RCC 7860 (cell line): ENCODE results near the gene ITPR2.
"Not testable (repeated sequence)": the region's sequence is repeated elsewhere in the genome, so short reads cannot be mapped to it uniquely, and the experiment has no call there.

Experiments used
- DNase-seq: peaks from one replicate; pipeline ENCODE4 v3.0.0-alpha.2; 2015; ENCODE audit warnings: low spot score
- FAIRE-seq: peaks from 2 replicates; lab custom pipeline; 2012; peaks lifted over from hg19 to GRCh38; lab: Jason Lieb, UNC

The ITPR2 gene

GRCh38 chr12:26430596-26430995 is 402.4 kb downstream of the ITPR2 start:
- DNase-seq, FAIRE-seq: not testable (repeated sequence)

- FAIRE-seq (no peak), DNase-seq (no peak)
Measured at GRCh38 chr12:26429070-26429691, 403.8 kb downstream of the ITPR2 start.

DNA sequence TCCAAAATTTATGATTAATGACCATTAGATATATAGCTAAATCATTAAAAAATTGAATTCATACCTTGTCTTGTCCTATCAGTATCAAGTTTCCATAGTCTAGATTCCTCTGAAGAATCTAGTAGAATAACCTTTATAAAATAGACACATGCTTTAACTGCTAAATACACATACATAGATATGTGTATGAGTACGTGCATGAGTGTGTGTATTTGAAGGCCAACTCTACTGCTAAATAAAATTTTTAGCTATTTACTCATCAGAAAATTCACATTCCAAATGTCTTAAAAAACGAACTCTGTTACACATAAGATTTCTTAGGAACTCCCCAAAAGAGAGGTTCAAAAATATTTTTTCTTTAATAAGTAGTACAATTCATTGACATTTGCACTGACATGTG is 404.6 kb downstream of the ITPR2 start:
- FAIRE-seq (no peak), DNase-seq (no peak)

GRCh38 chr12:26426652-26427051 is 406.3 kb downstream of the ITPR2 start:
- FAIRE-seq = peak; percentile 75

DNA sequence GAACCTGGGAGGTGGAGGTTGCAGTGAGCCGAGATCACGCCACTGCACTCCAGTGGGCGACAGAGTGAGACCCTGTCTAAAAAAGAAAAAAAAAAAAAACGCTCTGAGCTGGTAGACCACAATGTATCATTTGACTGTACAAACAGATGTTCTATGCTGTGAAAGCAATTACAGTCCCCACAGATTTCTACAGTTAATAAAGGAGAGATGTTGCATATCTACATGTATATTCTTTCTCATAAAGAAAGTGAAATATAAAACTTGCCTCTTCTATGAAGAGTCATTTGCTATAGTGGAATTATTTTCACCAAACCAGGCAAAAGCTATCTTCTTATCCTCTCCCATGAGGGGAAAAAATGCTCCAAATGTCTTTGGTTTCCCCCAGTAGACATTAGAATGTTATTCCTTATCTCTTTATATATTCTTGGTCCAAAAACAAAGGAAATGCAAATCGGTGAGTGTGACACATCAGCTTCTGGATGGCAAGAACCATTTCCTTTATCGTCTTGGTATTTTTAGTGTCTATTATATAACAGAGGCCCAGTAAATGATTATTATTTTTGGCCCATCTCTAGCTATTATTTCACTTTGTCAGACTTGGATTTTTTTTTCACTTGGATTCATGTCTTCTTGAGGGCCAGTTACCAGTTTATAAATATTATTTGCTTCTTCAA is 407.3 kb downstream of the ITPR2 start:
- FAIRE-seq = no peak
- DNase-seq = no peak

More at GRCh38 chr12:26426652-26427051, 406.3 kb downstream of the ITPR2 start:
- no peak for DNase-seq

- FAIRE-seq = no peak
- no peak for DNase-seq
Measured at GRCh38 chr12:26422839-26423398, 410.1 kb downstream of the ITPR2 start.

GRCh38 chr12:26416550-26416949 is 416.4 kb downstream of the ITPR2 start:
- no peak for FAIRE-seq
- DNase-seq = no peak

DNA sequence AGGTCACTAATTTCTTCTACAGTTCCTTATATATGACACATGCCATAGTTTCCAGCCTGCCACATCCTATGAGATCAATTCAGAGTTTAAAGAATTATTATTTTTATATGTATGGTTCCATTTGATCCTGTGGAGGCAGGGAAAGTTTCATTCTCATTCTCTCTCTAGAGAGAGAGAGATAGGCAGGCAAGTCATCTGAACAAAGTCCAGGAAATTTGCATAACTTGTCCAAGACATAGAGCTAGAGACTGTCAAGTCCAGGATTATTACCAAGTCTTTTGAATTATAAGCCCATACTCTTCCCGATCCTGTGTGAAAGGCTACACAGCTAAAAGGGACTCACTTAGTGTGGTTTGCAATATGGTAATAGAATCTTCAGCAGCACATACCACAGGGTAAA is 422.3 kb downstream of the ITPR2 start:
- FAIRE-seq (no peak), DNase-seq (no peak)

- DNase-seq = no peak
- no peak for FAIRE-seq
Measured at GRCh38 chr12:26406813-26407212, 426.2 kb downstream of the ITPR2 start.

DNA sequence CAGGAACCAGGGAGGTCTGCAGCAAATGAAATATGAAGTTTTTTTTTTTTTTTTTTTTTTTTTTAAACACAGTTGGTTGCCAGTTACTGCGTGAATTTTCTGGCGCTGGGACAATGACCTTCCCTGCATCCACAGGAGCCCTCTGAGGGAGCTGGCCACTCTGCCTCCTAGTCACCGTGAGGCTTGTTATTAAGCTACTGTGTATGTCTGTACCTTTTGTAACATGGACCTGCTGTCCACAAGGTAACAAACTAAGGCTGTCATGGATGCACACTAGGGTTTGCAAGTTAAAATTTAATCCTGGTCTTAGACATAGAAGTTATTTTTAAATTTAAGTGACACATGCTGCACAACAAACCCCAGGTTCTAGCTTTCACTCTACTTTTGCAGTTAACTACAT is 426.6 kb downstream of the ITPR2 start:
- no peak for FAIRE-seq
- DNase-seq = no peak

- FAIRE-seq = no peak
Measured at GRCh38 chr12:26403601-26404000, 429.4 kb downstream of the ITPR2 start.

DNA sequence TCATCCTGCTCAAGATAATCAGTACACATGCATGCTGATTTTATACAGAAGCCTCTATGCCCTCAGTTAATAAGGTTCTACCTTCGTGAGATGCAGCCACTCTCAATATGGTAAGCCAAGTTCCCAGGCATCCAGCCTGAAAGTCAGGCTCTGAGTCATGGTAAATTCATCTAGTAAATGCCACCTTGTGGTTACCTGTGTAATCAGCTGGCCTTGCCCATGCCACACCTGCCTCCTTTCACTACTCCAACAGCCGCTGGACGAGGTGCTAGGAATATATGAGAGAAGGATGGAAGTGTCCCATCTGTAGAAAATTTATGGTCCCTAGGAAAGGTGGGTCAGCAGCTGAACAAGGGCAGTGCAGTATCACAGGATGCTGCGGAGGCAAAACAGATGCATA is 430.3 kb downstream of the ITPR2 start:
- peak; percentile 24 for DNase-seq
- FAIRE-seq = no peak

More at GRCh38 chr12:26403601-26404000, 429.4 kb downstream of the ITPR2 start:
- no peak for DNase-seq

- no peak for DNase-seq
- no peak for FAIRE-seq
Measured at GRCh38 chr12:26401874-26402273, 431.1 kb downstream of the ITPR2 start.

DNA sequence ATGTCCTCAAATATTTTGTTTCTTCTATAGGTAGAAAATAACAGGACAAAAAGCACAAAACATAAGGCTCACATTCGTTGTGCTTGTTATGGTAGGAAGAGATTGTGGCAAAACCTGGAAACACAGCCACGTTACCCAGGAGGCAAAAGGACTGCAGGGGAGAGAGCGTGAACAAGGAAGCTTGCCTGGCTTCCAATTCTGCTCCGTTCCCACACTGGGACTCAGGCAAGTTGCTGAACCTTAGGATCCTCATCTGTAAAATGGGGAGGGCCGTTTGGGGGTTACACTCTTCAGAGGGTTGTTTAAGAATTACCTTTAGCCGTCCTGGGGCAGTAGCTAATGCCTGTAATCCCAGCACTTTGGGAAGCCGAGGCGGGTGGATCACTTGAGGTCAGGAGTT is 432.4 kb downstream of the ITPR2 start:
- FAIRE-seq (no peak), DNase-seq (no peak)

DNA sequence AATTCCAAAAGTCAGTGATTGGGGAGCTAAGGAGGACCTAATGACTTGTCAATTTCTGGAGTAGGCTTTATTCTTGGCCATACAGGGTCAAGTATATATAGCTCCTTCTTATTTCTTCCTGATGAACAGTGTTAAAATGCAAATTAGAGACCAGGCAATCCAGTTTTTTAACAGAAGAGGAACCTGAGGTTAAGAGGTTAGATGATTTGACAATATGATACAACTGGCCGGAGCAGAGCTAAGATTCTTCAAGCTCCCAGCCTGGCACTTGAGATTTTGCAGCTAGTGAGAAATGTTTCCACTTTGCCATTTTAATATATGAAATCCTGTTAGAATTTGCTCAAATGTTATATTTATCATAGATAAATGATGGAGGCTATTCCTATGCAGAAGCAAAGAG is 433.6 kb downstream of the ITPR2 start:
- DNase-seq (no peak), FAIRE-seq (no peak)

- no peak for DNase-seq
- no peak for FAIRE-seq
Measured at GRCh38 chr12:26396402-26396801, 436.6 kb downstream of the ITPR2 start.

DNA sequence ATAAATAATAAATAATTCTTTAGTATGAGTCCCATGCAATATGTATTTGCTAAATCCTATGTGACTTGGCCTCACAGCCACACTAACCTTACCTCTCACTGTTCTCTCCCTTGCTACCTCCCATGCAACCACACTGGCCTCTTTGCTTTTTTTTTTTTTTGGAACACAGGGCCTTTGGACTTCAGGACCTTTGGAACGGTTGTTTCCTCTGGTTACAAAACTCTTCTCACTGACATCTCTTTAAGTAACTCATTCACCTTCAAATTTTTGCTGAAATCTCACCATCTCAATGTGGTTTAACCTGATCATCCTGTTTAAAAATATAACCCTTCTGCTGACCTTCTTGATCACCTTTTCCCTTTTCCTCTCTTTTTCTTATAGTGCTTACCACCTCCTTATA is 443.7 kb downstream of the ITPR2 start:
- FAIRE-seq (no peak), DNase-seq (no peak)

DNA sequence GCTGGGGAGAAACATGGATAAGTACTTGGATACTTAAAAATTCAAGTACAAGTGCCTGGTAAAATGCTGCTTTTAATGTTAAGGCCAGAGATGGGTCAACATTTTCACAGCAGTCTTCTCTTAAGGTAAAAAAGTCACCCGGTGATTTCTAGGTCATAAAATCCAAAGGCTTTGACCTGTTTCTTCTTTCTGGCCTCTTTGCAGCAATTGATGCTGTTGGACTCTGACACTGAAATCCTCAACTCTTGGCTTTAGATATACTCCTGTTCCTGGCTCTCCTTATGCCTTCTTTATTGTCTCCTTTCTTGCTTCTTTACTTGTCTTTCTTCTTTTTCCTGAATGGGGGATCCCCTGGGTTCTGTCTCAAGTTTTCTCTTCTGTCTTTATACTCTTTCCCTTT is 448.5 kb downstream of the ITPR2 start:
- no peak for FAIRE-seq

GRCh38 chr12:26383041-26383440 is 450.0 kb downstream of the ITPR2 start:
- no peak for DNase-seq
- FAIRE-seq = no peak

More for the DNA sequence above, 448.5 kb downstream of the ITPR2 start:
- no peak for DNase-seq

- no peak for FAIRE-seq
- DNase-seq = no peak
Measured at GRCh38 chr12:26380897-26381296, 452.1 kb downstream of the ITPR2 start.

- DNase-seq (no peak), FAIRE-seq (no peak)
Measured at GRCh38 chr12:26379777-26380467, 453.1 kb downstream of the ITPR2 start.

DNA sequence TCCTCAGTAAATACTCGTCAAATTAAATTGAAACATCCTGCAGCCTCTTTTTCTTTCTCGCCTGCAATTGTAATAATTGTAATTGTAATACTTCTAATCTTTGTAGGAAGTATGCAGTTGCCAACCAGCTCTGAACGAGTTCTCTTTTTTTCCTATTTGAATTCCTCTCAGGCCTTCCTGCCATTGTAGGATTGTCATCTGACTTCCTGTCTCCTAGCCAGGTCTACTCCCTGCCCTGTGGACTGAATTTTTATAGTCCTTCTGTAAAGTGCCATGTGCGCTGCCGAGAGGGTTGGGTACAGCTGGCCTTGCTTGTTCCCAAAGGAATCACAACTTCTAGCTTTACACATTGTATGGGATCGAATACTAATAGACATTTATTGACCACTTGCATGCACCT is 454.3 kb downstream of the ITPR2 start:
- no peak for FAIRE-seq
- no peak for DNase-seq
